Neural cell (in vitro differentiated cells): ENCODE data around the gene PPP2R2B.

Source experiments
- CTCF ChIP-seq: fragments of 450-650 bp; IDR thresholded peaks from 2 replicates; pipeline ENCODE4 v1.5.1; 2014; ENCODE audit warnings: antibody characterized with exemption, mild to moderate bottlenecking, moderate library complexity; ENCODE audit not compliant: poor library complexity, severe bottlenecking
- EP300 ChIP-seq: fragments of 450-650 bp; conservative IDR thresholded peaks from 2 replicates; pipeline ENCODE4 v1.6.1; 2014; ENCODE audit warnings: antibody characterized with exemption, mild to moderate bottlenecking, moderate library complexity; ENCODE audit not compliant: poor library complexity, severe bottlenecking
- EZH2 ChIP-seq: fragments of 200-600, 300-800 bp; shearing (Covaris generic), sonication (generic); IDR thresholded peaks from 2 replicates; pipeline ENCODE4 v1.6.1; 2014; ENCODE audit warnings: antibody characterized with exemption, low read length, borderline replicate concordance, mild to moderate bottlenecking; ENCODE audit not compliant: insufficient read depth, poor library complexity, severe bottlenecking
- POLR2AphosphoS5 ChIP-seq: IDR thresholded peaks from 2 replicates; pipeline ENCODE4 v1.6.1; 2012
- RAD21 ChIP-seq: fragments of 450-650 bp; conservative IDR thresholded peaks from 2 replicates; pipeline ENCODE4 v1.6.1; 2014; ENCODE audit warnings: antibody characterized with exemption, mild to moderate bottlenecking, moderate library complexity
- REST ChIP-seq: IDR thresholded peaks from 2 replicates; pipeline ENCODE4 v1.6.1; 2012; ENCODE audit warnings: borderline replicate concordance
- TAF1 ChIP-seq: IDR thresholded peaks from 2 replicates; pipeline ENCODE4 v1.6.1; 2012; ENCODE audit warnings: low read depth

DNA sequence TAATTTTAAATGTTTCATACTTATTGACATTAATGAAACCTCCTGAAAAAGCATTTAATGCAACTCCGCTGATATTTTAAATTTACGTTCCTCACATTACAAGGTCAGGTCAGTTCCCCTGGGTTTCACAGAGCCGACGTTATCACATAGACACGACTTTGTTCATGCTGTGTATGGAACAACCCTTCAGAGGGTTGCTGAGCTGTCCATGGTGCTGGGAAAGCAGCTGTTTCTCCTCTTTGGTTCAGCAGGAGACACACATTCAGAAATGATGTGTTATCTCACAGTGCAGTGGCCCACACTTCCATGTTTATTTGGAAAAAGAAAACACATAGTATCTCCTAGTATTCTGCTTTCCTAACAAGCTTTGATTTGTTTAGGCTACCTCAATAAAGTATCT, 53.5 kb downstream of the PPP2R2B start:
- TF ChIP-seq TAF1, result no peak
- no peak for TF ChIP-seq CTCF
- TF ChIP-seq EP300, result no peak
- no peak for TF ChIP-seq EZH2
- TF ChIP-seq RAD21, result no peak
- peak; percentile 55 for TF ChIP-seq REST
- no peak for TF ChIP-seq POLR2AphosphoS5
